SK-N-MC (cell line): ENCODE data around the gene PRKRIP1.

Experiments
- EZH2 ChIP-seq: fragments of 200-600 bp; sonication (generic); IDR thresholded peaks from one replicate; pipeline ENCODE4 v1.6.1; 2017; ENCODE audit warnings: antibody characterized with exemption
- POLR2AphosphoS5 ChIP-seq: IDR thresholded peaks from 2 replicates; pipeline ENCODE4 v1.6.1; 2012; ENCODE audit warnings: mild to moderate bottlenecking, low read depth, low read length, borderline replicate concordance

DNA sequence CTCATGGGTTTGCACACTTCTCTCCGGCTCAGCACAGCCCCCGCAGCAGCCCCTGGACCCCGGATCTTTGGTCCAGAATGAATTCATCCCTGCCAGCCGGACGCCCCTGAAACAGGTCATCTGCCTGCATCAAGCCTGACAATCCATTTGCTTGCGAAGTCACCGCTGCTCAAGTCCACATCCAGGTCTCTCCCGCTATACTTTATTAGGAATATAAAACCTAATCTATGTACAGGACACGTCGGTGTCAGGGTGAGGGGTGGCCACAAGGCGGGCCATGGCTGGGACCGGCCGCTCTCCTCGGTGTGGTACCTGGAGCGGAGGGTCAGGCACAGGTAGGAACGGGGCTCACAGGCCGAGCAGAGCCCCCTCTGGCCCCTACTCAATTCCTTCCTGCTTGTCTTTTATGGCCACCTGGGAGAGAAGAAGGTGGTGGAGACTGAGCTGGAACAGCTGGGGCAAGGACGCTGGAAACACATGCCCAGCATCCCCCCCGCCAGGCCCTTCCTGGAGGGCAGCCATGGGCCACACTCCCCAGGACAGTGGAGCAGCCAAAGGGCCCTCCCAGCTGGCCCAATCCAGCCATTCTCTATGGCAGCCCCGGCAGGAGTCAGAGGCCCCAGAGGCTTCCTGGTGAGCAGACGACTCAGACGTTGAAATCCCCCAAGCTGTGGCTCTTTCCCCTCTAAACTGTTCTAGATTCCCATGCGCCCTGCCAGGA is 77.3 kb downstream of the PRKRIP1 start:
- TF ChIP-seq EZH2: no peak
- no peak for TF ChIP-seq POLR2AphosphoS5
